Measurements from ENCODE around the gene POR. TPM values are rescaled to one million over a fixed set of nuclear protein-coding genes. Genes with fewer than 3 reads are reported as not detected.
"Not testable (repeated sequence)": the region's sequence is repeated elsewhere in the genome, so short reads cannot be mapped to it uniquely, and the experiment has no call there.

POR gene
- polyA plus RNA-seq, 6 donors from 2014 or later, result 7.6 to 50.0 (median 35.4) TPM

- ATAC-seq (ENCODE audit: low read depth in 2 of 2), result peak; percentile 15
- Mint-ChIP-seq H3K27me3 (no peaks in the 10 kb centered on the region), H3K4me1 (peaks cover 27 to 50% (median 42%) of the 10 kb centered on the region in 3 donors), H3K9me3 (no peaks in the 10 kb centered on the region), H3K27ac (peak overlapping the region in 2 of 6 donors; percentile 38 to 73), H3K36me3 (no peaks in the 10 kb centered on the region), H3K4me3 (peak overlapping the region; percentile 68 to 91 (median 79))
- peak; percentile 7 for DNase-seq
These were observed 78.9 kb downstream of the POR start for GRCh38 chr7:75993689-75994387.

GRCh38 chr7:75994388-75995051 is 79.6 kb downstream of the POR start, which contains the start of gene TMEM120A:
Gene TMEM120A (minus strand): TSS chr7:75994595. CDS start chr7:75994570, 25 bp downstream.
- H3K36me3 Mint-ChIP-seq, result no peaks in the 10 kb centered on the region
- peak within 1 kb of the TSS; percentile 71 to 91 (median 79) for H3K4me3 Mint-ChIP-seq
- H3K9me3 Mint-ChIP-seq, result no peaks in the 10 kb centered on the region
- no peaks in the 10 kb centered on the region for H3K27me3 Mint-ChIP-seq
- peak; percentile 99 for ATAC-seq (ENCODE audit: low read depth in 2 of 2)
- peak; percentile 93 for DNase-seq
- H3K4me1 Mint-ChIP-seq, result peaks cover 23 to 48% (median 38%) of the 10 kb centered on the region in 3 donors
- H3K27ac Mint-ChIP-seq, result peak within 1 kb of the TSS in 3 of 6 donors; percentile 38 to 73 (median 47)

GRCh38 chr7:75995052-75995471 is 80.1 kb downstream of the POR start:
- no peaks in the 10 kb centered on the region for H3K36me3 Mint-ChIP-seq
- H3K27ac Mint-ChIP-seq, result peak overlapping the region in 2 of 6 donors; percentile 47 to 73
- DNase-seq (no peak), ATAC-seq (ENCODE audit: low read depth in 2 of 2) (no peak)
- peak overlapping the region; percentile 68 to 81 (median 76) for H3K4me3 Mint-ChIP-seq
- H3K27me3 Mint-ChIP-seq, result no peaks in the 10 kb centered on the region
- no peaks in the 10 kb centered on the region for H3K9me3 Mint-ChIP-seq
- H3K4me1 Mint-ChIP-seq, result peaks cover 18 to 43% (median 32%) of the 10 kb centered on the region in 3 donors

GRCh38 chr7:75995996-75996395 is 81.0 kb downstream of the POR start:
- Mint-ChIP-seq H3K27me3 (no peaks in the 10 kb centered on the region), H3K36me3 (no peaks in the 10 kb centered on the region), H3K9me3 (no peaks in the 10 kb centered on the region), H3K4me3 (peak overlapping the region in 7 of 8 donors; percentile 27 to 80 (median 75)), H3K27ac (no peak overlapping the region), H3K4me1 (peaks cover 11 to 34% (median 23%) of the 10 kb centered on the region in 3 donors)
- DNase-seq, result no peak
- no peak for ATAC-seq (ENCODE audit: low read depth in 2 of 2)

GRCh38 chr7:75996476-75996875 is 81.5 kb downstream of the POR start:
- no peaks in the 10 kb centered on the region for H3K9me3 Mint-ChIP-seq
- peak overlapping the region in 1 of 6 donors; percentile 71 for H3K27ac Mint-ChIP-seq
- DNase-seq (no peak), ATAC-seq (ENCODE audit: low read depth in 2 of 2) (no peak)
- H3K4me3 Mint-ChIP-seq, result peak overlapping the region in 4 of 8 donors; percentile 18 to 76 (median 38)
- H3K27me3 Mint-ChIP-seq, result no peaks in the 10 kb centered on the region
- H3K36me3 Mint-ChIP-seq, result no peaks in the 10 kb centered on the region
- peaks cover 9 to 31% (median 22%) of the 10 kb centered on the region in 3 donors for H3K4me1 Mint-ChIP-seq

DNA sequence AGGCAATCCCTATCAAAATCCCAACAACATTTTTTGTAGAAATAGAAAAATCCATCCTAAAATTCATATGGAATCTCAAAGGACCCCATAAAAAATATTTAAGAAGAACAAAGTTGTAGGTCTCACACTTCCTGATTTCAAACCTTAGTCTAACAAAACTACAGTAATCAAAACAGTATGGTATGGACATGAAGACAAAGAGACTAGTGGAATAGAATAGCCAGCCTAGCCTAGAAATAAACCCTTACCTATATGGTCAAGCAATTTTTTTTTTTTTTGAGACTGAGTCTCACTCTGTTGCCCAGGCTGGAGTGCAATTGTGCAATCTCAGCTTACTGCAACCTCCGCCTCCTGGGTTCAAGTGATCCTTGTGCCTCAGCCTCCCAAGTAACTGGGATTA is 83.1 kb downstream of the POR start:
- no peak for DNase-seq
- Mint-ChIP-seq H3K4me3 (no peak overlapping the region), H3K27ac (no peak overlapping the region), H3K36me3 (no peaks in the 10 kb centered on the region), H3K4me1 (peaks cover 9 to 29% (median 22%) of the 10 kb centered on the region in 3 donors), H3K9me3 (no peaks in the 10 kb centered on the region), H3K27me3 (no peaks in the 10 kb centered on the region)
- no peak for ATAC-seq (ENCODE audit: low read depth in 2 of 2)

GRCh38 chr7:76000566-76000965 is 85.6 kb downstream of the POR start:
- no peak overlapping the region for H3K27ac Mint-ChIP-seq

GRCh38 chr7:76002139-76002538 is 87.2 kb downstream of the POR start:
- H3K9me3 Mint-ChIP-seq, result no peaks in the 10 kb centered on the region
- H3K27ac Mint-ChIP-seq, result peak overlapping the region in 1 of 6 donors; percentile 41
- peaks cover 0 to 6% of the 10 kb centered on the region in 2 donors for H3K36me3 Mint-ChIP-seq
- H3K4me3 Mint-ChIP-seq, result no peak overlapping the region
- H3K4me1 Mint-ChIP-seq, result peaks cover 4 to 5% (median 5%) of the 10 kb centered on the region in 3 donors
- no peak for ATAC-seq (ENCODE audit: low read depth in 2 of 2)
- DNase-seq, result no peak
- no peaks in the 10 kb centered on the region for H3K27me3 Mint-ChIP-seq

More at GRCh38 chr7:76000566-76000965, 85.6 kb downstream of the POR start:
- ATAC-seq (ENCODE audit: low read depth in 2 of 2), result no peak
- Mint-ChIP-seq H3K4me1 (peaks cover 9 to 20% (median 13%) of the 10 kb centered on the region in 3 donors), H3K27me3 (no peaks in the 10 kb centered on the region), H3K4me3 (no peak overlapping the region), H3K9me3 (no peaks in the 10 kb centered on the region), H3K36me3 (peaks cover 0 to 4% of the 10 kb centered on the region in 2 donors)
- DNase-seq, result no peak

GRCh38 chr7:76002822-76003221 is 87.9 kb downstream of the POR start:
- no peak for ATAC-seq (ENCODE audit: low read depth in 2 of 2)
- Mint-ChIP-seq H3K27me3 (no peaks in the 10 kb centered on the region), H3K36me3 (peaks cover 0 to 6% of the 10 kb centered on the region in 2 donors), H3K4me3 (no peak overlapping the region), H3K4me1 (no peaks in the 10 kb centered on the region), H3K9me3 (no peaks in the 10 kb centered on the region), H3K27ac (peak overlapping the region in 2 of 6 donors; percentile 41 to 59)
- no peak for DNase-seq

DNA sequence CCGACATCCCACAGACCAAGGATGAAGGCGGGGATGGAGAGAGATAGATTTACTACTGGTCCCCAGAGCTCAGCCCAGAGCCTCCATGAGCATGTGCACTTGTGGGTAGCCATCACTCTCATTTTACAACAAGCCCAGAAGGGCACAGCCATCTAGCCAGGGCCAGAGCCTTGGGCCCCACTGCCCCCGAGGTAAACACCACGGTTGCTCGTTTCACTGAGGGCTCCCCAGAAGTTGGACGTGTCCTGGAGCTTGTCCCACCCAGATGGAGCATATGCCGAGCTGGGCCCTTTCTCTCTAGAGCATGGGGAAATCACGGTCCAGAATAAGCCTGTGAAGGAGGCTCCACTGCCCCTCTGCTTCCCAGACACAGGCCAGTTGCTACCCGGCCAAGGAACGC is 88.4 kb downstream of the POR start:
- Mint-ChIP-seq H3K27me3 (no peaks in the 10 kb centered on the region), H3K27ac (no peak overlapping the region), H3K36me3 (peaks cover 0 to 6% of the 10 kb centered on the region in 2 donors), H3K4me3 (no peak overlapping the region), H3K4me1 (peaks cover 1 to 3% (median 3%) of the 10 kb centered on the region in 3 donors), H3K9me3 (no peaks in the 10 kb centered on the region)
- DNase-seq (no peak), ATAC-seq (ENCODE audit: low read depth in 2 of 2) (no peak)

DNA sequence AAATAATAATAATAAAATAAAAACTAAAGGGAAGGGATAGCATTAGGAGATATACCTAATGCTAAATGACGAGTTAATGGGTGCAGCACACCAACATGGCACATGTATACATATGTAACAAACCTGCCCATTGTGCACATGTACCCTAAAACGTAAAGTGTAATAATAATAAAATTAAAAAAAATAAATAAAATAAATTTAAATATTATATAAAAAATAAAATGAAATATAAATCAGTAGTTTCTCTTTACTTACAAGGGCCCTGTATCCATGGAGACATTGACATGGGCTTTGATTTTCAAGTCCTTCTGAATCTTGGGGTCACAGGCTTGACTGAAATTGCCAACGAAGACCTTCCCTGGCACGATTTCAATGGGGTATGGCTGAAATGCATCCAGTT is 90.0 kb downstream of the POR start:
- DNase-seq; H3K9me3 Mint-ChIP-seq; H3K4me3 Mint-ChIP-seq; H3K27me3 Mint-ChIP-seq; ATAC-seq (ENCODE audit: low read depth in 2 of 2); H3K36me3 Mint-ChIP-seq; H3K27ac Mint-ChIP-seq: not testable (repeated sequence)
- H3K4me1 Mint-ChIP-seq, result peaks cover 17 to 20% (median 18%) of the 10 kb centered on the region in 3 donors

GRCh38 chr7:76008156-76008687 is 93.3 kb downstream of the POR start:
- Mint-ChIP-seq H3K4me3 (peak overlapping the region in 3 of 8 donors; percentile 45 to 62 (median 53)), H3K9me3 (no peaks in the 10 kb centered on the region), H3K36me3 (peaks cover 0 to 8% of the 10 kb centered on the region in 2 donors)

More at GRCh38 chr7:76008156-76008687, 93.3 kb downstream of the POR start:
- H3K4me1 Mint-ChIP-seq, result peaks cover 27 to 40% (median 37%) of the 10 kb centered on the region in 3 donors
- DNase-seq (no peak), ATAC-seq (ENCODE audit: low read depth in 2 of 2) (no peak)
- H3K27me3 Mint-ChIP-seq, result no peaks in the 10 kb centered on the region
- H3K27ac Mint-ChIP-seq, result peak overlapping the region in 3 of 6 donors; percentile 9 to 86 (median 84)
